ENCODE measurements around the gene ANKHD1. TPM values are rescaled to one million over a fixed set of nuclear protein-coding genes. Genes with fewer than 3 reads are reported as not detected.

The ANKHD1 gene
- total and polyA plus RNA-seq, 9 of the 15 experiments (the other 6 are each of a cell fraction or from before 2014, with no cell fraction given): 38.9 to 138 (median 78.7) TPM

GRCh38 chr5:140564196-140565023 is 162.8 kb downstream of the ANKHD1 start, which contains the start of the genes APBB3 and SLC35A4 (continued):
- TF ChIP-seq ZNF263 (CRISPR knock-in tag; IDR thresholded peaks at IDR 0.05; ENCODE audit: borderline replicate concordance) (no peak; the same call in 1 of the 2 replicates), ZZZ3 (IDR thresholded peaks at IDR 0.05) (no peak), SNIP1 (IDR thresholded peaks at IDR 0.05; ENCODE audit: low read depth) (no peak), FOXA1 (IDR thresholded peaks at IDR 0.05; ENCODE audit: borderline replicate concordance) (no peak), ZNF696 (CRISPR knock-in tag; conservative IDR thresholded peaks at IDR 0.05) (no peak), MEF2A (IDR thresholded peaks at IDR 0.05; ENCODE audit: control insufficient read depth, low read depth, low read length) (0 out of 2 replicates have a peak, but pooled peaks have one; percentile 21), ZNF589 (CRISPR knock-in tag; IDR thresholded peaks at IDR 0.05; ENCODE audit: low read depth) (peak; percentile 83), ZNF217 (CRISPR knock-in tag; IDR thresholded peaks at IDR 0.05) (no peak), TBL1XR1 (IDR thresholded peaks at IDR 0.05; ENCODE audit: low read length in 2 of 2) (peak; percentile 18 to 87; a peak in 3 of 4 replicates), FOXK1 (CRISPR knock-in tag; IDR thresholded peaks at IDR 0.05; ENCODE audit: borderline replicate concordance) (no peak), TFAM (CRISPR knock-in tag; conservative IDR thresholded peaks at IDR 0.05) (no peak), CEBPG (CRISPR knock-in tag; IDR thresholded peaks at IDR 0.05) (peak; percentile 34; the same call in 1 of the 2 replicates), CEBPG (tag; conservative IDR thresholded peaks at IDR 0.05 in 1 of 2, IDR thresholded peaks at IDR 0.05 in 1 of 2) (0 out of 4 replicates have a peak, but pooled peaks of 1 of the 2 experiments have one; percentile 21), ZNF24 (IDR thresholded peaks at IDR 0.05) (no peak), RBM22 (IDR thresholded peaks at IDR 0.05; ENCODE audit: low read depth, low read length, poor library complexity, severe bottlenecking) (peak; percentile 62), ZC3H11A (IDR thresholded peaks at IDR 0.05; ENCODE audit: low read depth, low read length) (no peak), TAF7 (tag; IDR thresholded peaks at IDR 0.05) (peak; percentile 91)
- TF ChIP-seq, protein P1, sequence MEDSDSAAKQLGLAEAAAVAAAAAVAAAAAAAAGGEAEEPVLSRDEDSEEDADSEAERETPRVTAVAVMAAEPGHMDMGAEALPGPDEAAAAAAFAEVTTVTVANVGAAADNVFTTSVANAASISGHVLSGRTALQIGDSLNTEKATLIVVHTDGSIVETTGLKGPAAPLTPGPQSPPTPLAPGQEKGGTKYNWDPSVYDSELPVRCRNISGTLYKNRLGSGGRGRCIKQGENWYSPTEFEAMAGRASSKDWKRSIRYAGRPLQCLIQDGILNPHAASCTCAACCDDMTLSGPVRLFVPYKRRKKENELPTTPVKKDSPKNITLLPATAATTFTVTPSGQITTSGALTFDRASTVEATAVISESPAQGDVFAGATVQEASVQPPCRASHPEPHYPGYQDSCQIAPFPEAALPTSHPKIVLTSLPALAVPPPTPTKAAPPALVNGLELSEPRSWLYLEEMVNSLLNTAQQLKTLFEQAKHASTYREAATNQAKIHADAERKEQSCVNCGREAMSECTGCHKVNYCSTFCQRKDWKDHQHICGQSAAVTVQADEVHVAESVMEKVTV (CRISPR knock-in tag; IDR thresholded peaks at IDR 0.05): no peak
- TF ChIP-seq, protein P2, sequence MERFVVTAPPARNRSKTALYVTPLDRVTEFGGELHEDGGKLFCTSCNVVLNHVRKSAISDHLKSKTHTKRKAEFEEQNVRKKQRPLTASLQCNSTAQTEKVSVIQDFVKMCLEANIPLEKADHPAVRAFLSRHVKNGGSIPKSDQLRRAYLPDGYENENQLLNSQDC (CRISPR knock-in tag; IDR thresholded peaks at IDR 0.05): no peak; the same call in 1 of the 2 replicates
- TF ChIP-seq, protein P3, sequence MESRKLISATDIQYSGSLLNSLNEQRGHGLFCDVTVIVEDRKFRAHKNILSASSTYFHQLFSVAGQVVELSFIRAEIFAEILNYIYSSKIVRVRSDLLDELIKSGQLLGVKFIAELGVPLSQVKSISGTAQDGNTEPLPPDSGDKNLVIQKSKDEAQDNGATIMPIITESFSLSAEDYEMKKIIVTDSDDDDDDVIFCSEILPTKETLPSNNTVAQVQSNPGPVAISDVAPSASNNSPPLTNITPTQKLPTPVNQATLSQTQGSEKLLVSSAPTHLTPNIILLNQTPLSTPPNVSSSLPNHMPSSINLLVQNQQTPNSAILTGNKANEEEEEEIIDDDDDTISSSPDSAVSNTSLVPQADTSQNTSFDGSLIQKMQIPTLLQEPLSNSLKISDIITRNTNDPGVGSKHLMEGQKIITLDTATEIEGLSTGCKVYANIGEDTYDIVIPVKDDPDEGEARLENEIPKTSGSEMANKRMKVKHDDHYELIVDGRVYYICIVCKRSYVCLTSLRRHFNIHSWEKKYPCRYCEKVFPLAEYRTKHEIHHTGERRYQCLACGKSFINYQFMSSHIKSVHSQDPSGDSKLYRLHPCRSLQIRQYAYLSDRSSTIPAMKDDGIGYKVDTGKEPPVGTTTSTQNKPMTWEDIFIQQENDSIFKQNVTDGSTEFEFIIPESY (CRISPR knock-in tag; IDR thresholded peaks at IDR 0.05): no peak
